Adrenal gland (tissue), 12 donors: ENCODE data around the gene STON2. TPM values are rescaled to one million over a fixed set of nuclear protein-coding genes. Genes with fewer than 3 reads are reported as not detected.

Experiments used
- DNase-seq, 7 donors: peaks; one replicate each; pipeline ENCODE4 v3.0.0-alpha.2; 2019 to 2020
- H3K27ac ChIP-seq, 5 donors: fragments of 200-600 bp; sonication (generic) in 4 of 5; 1 replicate in 3 of 5; 2 replicates in 2 of 5; pipeline versions ENCODE4 v1.5.1 to v1.8.0; 2016 to 2020; ENCODE audit warnings: mild to moderate bottlenecking in 1 of 5
- H3K27me3 ChIP-seq: fragments of 200-600 bp; 2 replicates; pipeline ENCODE4 v1.8.0; 2021
- H3K36me3 ChIP-seq, 2 donors: fragments of 200-600 bp; replicated peaks in 1 of 2; 1 replicate in 1 of 2; 2 replicates in 1 of 2; pipeline versions ENCODE4 v1.5.1 to v1.8.0; 2018 to 2022
- H3K4me1 ChIP-seq, 2 donors: fragments of 200-600 bp; replicated peaks in 1 of 2; 1 replicate in 1 of 2; 2 replicates in 1 of 2; pipeline versions ENCODE4 v1.5.1 to v1.8.0; 2018 to 2021
- H3K4me3 ChIP-seq, 4 donors: fragments of 200-600 bp; sonication (generic) in 3 of 4; one replicate each; pipeline ENCODE4 v1.5.1; 2016 to 2018
- H3K9me3 ChIP-seq, 3 donors: fragments of 200-600 bp; sonication (generic) in 1 of 3; replicated peaks in 1 of 3; 1 replicate in 2 of 3; 2 replicates in 1 of 3; pipeline versions ENCODE4 v1.5.1 to v1.8.0; 2016 to 2021
- POLR2A ChIP-seq, 2 donors: fragments of 450-650 bp; IDR thresholded peaks; one replicate each; pipeline ENCODE4 v1.6.1; 2017; ENCODE audit warnings: antibody characterized with exemption in 2 of 2, mild to moderate bottlenecking in 2 of 2, moderate library complexity in 1 of 2
- WGBS, 4 donors: extraction: QIAGEN DNeasy Blood & Tissue Kit in 2 of 4; methylation state at CpG; one replicate each; pipeline versions ENCODE4 v1.1.5 to v1.1.7; 2013 to 2017; 5-methylcytosine and 5-hydroxymethylcytosine counted together
- intact Hi-C, 2 donors: fragments of 100-400 bp; cut with DNase I; formaldehyde crosslinking; loops; one replicate each; pipeline versions ENCODE4 v1.14.1 to v1.15.0; 2022 to 2023
- polyA plus RNA-seq, 3 donors: library from polyadenylated mRNA; stranded (reverse); fragments of 200-250 nt in 2 of 3; fragments of 350-450 nt in 1 of 3; fragmentation: Illumina TruSeq in 1 of 3; extraction: RNeasy Lipid Tissue Mini Kit (QIAGEN cat#74804) in 1 of 3; gene quantifications; one replicate each; pipeline ENCODE4 v1.2.3, GENCODE V29; 2013 to 2014
- total RNA-seq, 9 donors: library from RNA; depleted of rRNA in 4 of 9; stranded (reverse); fragments of >200 nt in 4 of 9; fragments of 120-200 nt in 1 of 9; fragmentation: NEBNext Ultra II Directional in 1 of 9; extraction: Animal tissue kit (Norgen Biotek cat#: 25700) in 1 of 9; gene quantifications; one replicate each; pipeline versions ENCODE4 v1.1.0 to v1.2.4, GENCODE V29; 2013 to 2023
- TF ChIP-seq, protein P1 (sequence below), 6 experiments: fragments of 450-650 bp in 4 of 6; fragments of 200-600 bp in 2 of 6; sonication (generic) in 1 of 6; IDR thresholded peaks; 1 replicate in 5 of 6; 2 replicates in 1 of 6; pipeline versions ENCODE4 v1.5.1 to v1.8.0; 2016 to 2021; ENCODE audit warnings: antibody characterized with exemption in 6 of 6, mild to moderate bottlenecking in 2 of 6, moderate library complexity in 1 of 6
- donor health status: healthy with polysubstance abuse.
- donor health status: Bipolar disorder and iron deficiency.
- donor health status: DM: yes; HTN: yes; CAD: no.
- donor health status: DM: no; HTN: no; CAD: no.
- donor health status: DM: no; HTN: no; CAD: no.
- donor health status: DM: yes; HTN: yes; CAD: no.

Gene STON2
- total and polyA plus RNA-seq, 12 donors, result 0.62 to 15.4 (median 6.7) TPM

DNA sequence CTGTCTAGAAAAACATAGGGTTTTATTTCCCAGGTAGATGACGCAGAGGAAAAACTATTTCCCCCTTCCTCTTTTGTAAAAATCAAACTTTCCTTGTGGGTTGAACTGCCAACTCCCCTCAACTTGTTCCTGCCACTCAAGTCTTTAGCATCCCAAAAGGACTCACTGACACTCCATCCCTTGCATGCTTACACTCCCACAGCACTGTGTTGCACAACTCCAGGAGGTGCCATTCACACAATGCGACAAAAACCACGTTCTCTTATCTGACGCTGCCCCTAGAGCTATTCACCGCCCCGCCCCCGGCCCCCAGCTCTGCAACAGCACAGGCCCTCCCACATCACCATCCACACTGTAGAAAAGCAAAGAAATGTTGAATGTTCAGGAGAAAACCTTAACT, 16.9 kb upstream of the STON2 start:
- H3K27me3 ChIP-seq, result no peaks in the 10 kb centered on the region
- no peak overlapping the region for H3K27ac ChIP-seq
- H3K36me3 ChIP-seq, result no peaks in the 10 kb centered on the region
- intact Hi-C loops, result no loop called here
- WGBS, 4 donors, result 73 to 87% (median 80%) methylated on average over 7 of the region's 7 CpGs
- H3K4me3 ChIP-seq, result no peak overlapping the region
- no peaks in the 10 kb centered on the region for H3K4me1 ChIP-seq
- H3K9me3 ChIP-seq, result no peaks in the 10 kb centered on the region
- no peak for DNase-seq
- no peak for TF ChIP-seq POLR2A (IDR thresholded peaks at IDR 0.05)
- TF ChIP-seq, protein P1, sequence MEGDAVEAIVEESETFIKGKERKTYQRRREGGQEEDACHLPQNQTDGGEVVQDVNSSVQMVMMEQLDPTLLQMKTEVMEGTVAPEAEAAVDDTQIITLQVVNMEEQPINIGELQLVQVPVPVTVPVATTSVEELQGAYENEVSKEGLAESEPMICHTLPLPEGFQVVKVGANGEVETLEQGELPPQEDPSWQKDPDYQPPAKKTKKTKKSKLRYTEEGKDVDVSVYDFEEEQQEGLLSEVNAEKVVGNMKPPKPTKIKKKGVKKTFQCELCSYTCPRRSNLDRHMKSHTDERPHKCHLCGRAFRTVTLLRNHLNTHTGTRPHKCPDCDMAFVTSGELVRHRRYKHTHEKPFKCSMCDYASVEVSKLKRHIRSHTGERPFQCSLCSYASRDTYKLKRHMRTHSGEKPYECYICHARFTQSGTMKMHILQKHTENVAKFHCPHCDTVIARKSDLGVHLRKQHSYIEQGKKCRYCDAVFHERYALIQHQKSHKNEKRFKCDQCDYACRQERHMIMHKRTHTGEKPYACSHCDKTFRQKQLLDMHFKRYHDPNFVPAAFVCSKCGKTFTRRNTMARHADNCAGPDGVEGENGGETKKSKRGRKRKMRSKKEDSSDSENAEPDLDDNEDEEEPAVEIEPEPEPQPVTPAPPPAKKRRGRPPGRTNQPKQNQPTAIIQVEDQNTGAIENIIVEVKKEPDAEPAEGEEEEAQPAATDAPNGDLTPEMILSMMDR (IDR thresholded peaks at IDR 0.05), result no peak

- Histone ChIP-seq H3K9me3 (no peaks in the 10 kb centered on the region), H3K27me3 (no peaks in the 10 kb centered on the region), H3K27ac (peak overlapping the region in 1 of 5 donors; percentile 61), H3K4me1 (no peaks in the 10 kb centered on the region), H3K36me3 (no peaks in the 10 kb centered on the region), H3K4me3 (no peak overlapping the region)
- DNase-seq, result peak in 2 of 7 donors; percentile 25 to 37
- no peak for TF ChIP-seq POLR2A (IDR thresholded peaks at IDR 0.05)
- TF ChIP-seq, protein P1 (IDR thresholded peaks at IDR 0.05), result no peak
- 72 to 79% (median 76%) methylated on average over 7 to 8 of the region's 8 CpGs for WGBS, 4 donors
- intact Hi-C loops, result no loop called here
These were observed 16.2 kb upstream of the STON2 start for GRCh38 chr14:81416194-81416952.

DNA sequence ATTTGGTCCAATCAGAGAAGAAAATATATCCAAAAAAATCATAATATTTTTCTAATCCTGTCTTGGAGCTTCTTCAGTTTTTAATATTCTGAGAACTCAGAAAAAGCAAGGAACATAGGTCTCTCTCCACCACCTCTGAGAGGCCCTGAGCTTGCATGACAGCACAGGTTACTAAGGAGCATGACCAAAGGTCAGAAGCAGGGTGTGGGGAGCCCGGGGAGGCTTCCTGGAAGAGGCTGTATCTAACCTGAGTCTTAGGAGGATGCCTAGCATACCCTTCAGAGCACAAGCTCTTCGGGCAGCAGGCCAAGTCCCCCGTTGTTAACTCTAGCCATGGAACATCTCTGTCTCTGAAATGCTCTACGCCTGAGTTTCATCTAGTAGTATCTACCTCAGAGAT, 15.7 kb upstream of the STON2 start:
- no peak for DNase-seq

GRCh38 chr14:81414123-81414522, 14.0 kb upstream of the STON2 start:
- DNase-seq, result no peak
- TF ChIP-seq POLR2A (IDR thresholded peaks at IDR 0.05), result no peak
- TF ChIP-seq, protein P1 (IDR thresholded peaks at IDR 0.05), result no peak
- WGBS, 4 donors, result 81 to 91% (median 88%) methylated on average over 4 of the region's 4 CpGs
- Histone ChIP-seq H3K27ac (no peak overlapping the region), H3K9me3 (no peaks in the 10 kb centered on the region), H3K27me3 (no peaks in the 10 kb centered on the region), H3K36me3 (no peaks in the 10 kb centered on the region), H3K4me1 (no peaks in the 10 kb centered on the region), H3K4me3 (no peak overlapping the region)
- intact Hi-C loops, result no loop called here

More for the DNA sequence above, 15.7 kb upstream of the STON2 start:
- Histone ChIP-seq H3K4me3 (no peak overlapping the region), H3K4me1 (no peaks in the 10 kb centered on the region), H3K36me3 (no peaks in the 10 kb centered on the region), H3K9me3 (no peaks in the 10 kb centered on the region), H3K27me3 (no peaks in the 10 kb centered on the region), H3K27ac (no peak overlapping the region)
- 70 to 85% (median 78%) methylated on average over 4 of the region's 4 CpGs for WGBS, 4 donors
- TF ChIP-seq, protein P1 (IDR thresholded peaks at IDR 0.05), result no peak
- no peak for TF ChIP-seq POLR2A (IDR thresholded peaks at IDR 0.05)
- intact Hi-C loops, result no loop called here
